ENCODE results near the gene PTPN14. TPM values are rescaled to one million over a fixed set of nuclear protein-coding genes. Genes with fewer than 3 reads are reported as not detected.

Gene PTPN14
- total RNA-seq, 1 experiment from 2014 or later = 37.5 TPM

GRCh38 chr1:214582289-214582891 is 31.0 kb upstream of the PTPN14 start:
- intact Hi-C loops (cut with micrococcal nuclease) = no loop called here
- peak; percentile 52 for ATAC-seq
- Histone ChIP-seq H3K9me2 (ENCODE audit: insufficient read depth) (no peaks in the 10 kb centered on the region), H3K9me3 (ENCODE audit: control insufficient read depth in 1 of 2, insufficient read depth in 1 of 2, low read depth in 1 of 2, low read length in 2 of 2) (no peaks in the 10 kb centered on the region; a peak in 1 of 4 replicates), H3K27ac (ENCODE audit: low read depth, low read length) (no peak overlapping the region), H3K4me3 (replicated peaks in 1 of 2; ENCODE audit: low read depth in 1 of 2, low read length in 2 of 2) (no peak overlapping the region), H3K4me1 (ENCODE audit: control insufficient read depth in 1 of 2, insufficient read depth in 2 of 2, low read length in 2 of 2) (peaks cover 12 to 22% of the 10 kb centered on the region in 2 experiments), H3K4me2 (ENCODE audit: low read length) (peak overlapping the region; percentile 53), H3K79me2 (ENCODE audit: insufficient read depth, low read length) (no peaks in the 10 kb centered on the region), H3K36me3 (ENCODE audit: control insufficient read depth in 1 of 2, insufficient read depth in 2 of 2, low read length in 2 of 2) (no peaks in the 10 kb centered on the region), H3K9ac (ENCODE audit: low read length) (no peak overlapping the region), H4K20me1 (ENCODE audit: insufficient read depth) (no peaks in the 10 kb centered on the region), H2AFZ (ENCODE audit: low read depth, low read length, poor library complexity, severe bottlenecking) (peak overlapping the region; percentile 80), H3K27me3 (ENCODE audit: insufficient read depth, low read length) (no peaks in the 10 kb centered on the region)
- no peak for TF ChIP-seq JUND (IDR thresholded peaks at IDR 0.05)
- no peak for TF ChIP-seq SRF (IDR thresholded peaks at IDR 0.05; ENCODE audit: low read depth)
- no peak for TF ChIP-seq POLR2A (IDR thresholded peaks at IDR 0.05; ENCODE audit: borderline replicate concordance, extremely low read depth, insufficient read depth, insufficient read length)
- no peak for TF ChIP-seq CTCF (IDR thresholded peaks at IDR 0.05 in 2 of 3, conservative IDR thresholded peaks at IDR 0.05 in 1 of 3; ENCODE audit: borderline replicate concordance in 1 of 3, insufficient read depth in 1 of 3, low read depth in 2 of 3, low read length in 2 of 3)
- CTCF ChIA-PET = interaction anchor here (1.6 to 8.7 kb wide), 3 partner anchors 250 to 368 kb away, joined by 4 to 130 read pairs (median 4); no protein-coding TSS in a partner anchor
- POLR2A ChIA-PET = interaction anchor here (1.3 kb wide), 1 partner anchor 30 kb away, joined by 3 read pairs; the partner anchor contains the start of gene PTPN14
- DNase-seq (ENCODE audit: low read depth, low spot score) = no peak
- RAD21 ChIA-PET (ENCODE audit: low non-redundant PET in 1 of 2, low total read pairs in 2 of 2, uncharacterized antibody in 2 of 2, unreplicated experiment in 2 of 2) = interaction anchor here in 1 of 2 experiments (1.1 kb wide), 1 partner anchor 250 kb away, joined by 3 read pairs; no protein-coding TSS in a partner anchor
- no TSS peak for BruUV-seq (replicated peaks)

GRCh38 chr1:214581785-214582184 is 30.4 kb upstream of the PTPN14 start:
- no peak overlapping the region; the same call in 1 of the 2 replicates for H3K9ac ChIP-seq (ENCODE audit: low read length)
- no peak overlapping the region for H3K4me3 ChIP-seq (replicated peaks in 1 of 2; ENCODE audit: low read depth in 1 of 2, low read length in 2 of 2)
- CTCF ChIA-PET = interaction anchor here (1.9 to 8.7 kb wide), 2 partner anchors 250 to 253 kb away, joined by 4 to 130 read pairs; no protein-coding TSS in a partner anchor
- no TSS peak for BruUV-seq (replicated peaks)
- no peak overlapping the region for H3K27ac ChIP-seq (ENCODE audit: low read depth, low read length)
- H3K4me2 ChIP-seq (ENCODE audit: low read length) = peak overlapping the region; percentile 53
- H3K79me2 ChIP-seq (ENCODE audit: insufficient read depth, low read length) = no peaks in the 10 kb centered on the region
- POLR2A ChIA-PET = interaction anchor here (1.3 kb wide), 1 partner anchor 30 kb away, joined by 3 read pairs; the partner anchor contains the start of gene PTPN14
- H3K27me3 ChIP-seq (ENCODE audit: insufficient read depth, low read length) = no peaks in the 10 kb centered on the region
- RAD21 ChIA-PET (ENCODE audit: low non-redundant PET in 1 of 2, low total read pairs in 2 of 2, uncharacterized antibody in 2 of 2, unreplicated experiment in 2 of 2) = interaction anchor here in 1 of 2 experiments (1.1 kb wide), 1 partner anchor 249 kb away, joined by 3 read pairs; no protein-coding TSS in a partner anchor
- ATAC-seq (peak; percentile 78), DNase-seq (ENCODE audit: low read depth, low spot score) (peak; percentile 33)
- H3K36me3 ChIP-seq (ENCODE audit: control insufficient read depth in 1 of 2, insufficient read depth in 2 of 2, low read length in 2 of 2) = no peaks in the 10 kb centered on the region
- no peaks in the 10 kb centered on the region; a peak in 1 of 4 replicates for H3K9me3 ChIP-seq (ENCODE audit: control insufficient read depth in 1 of 2, insufficient read depth in 1 of 2, low read depth in 1 of 2, low read length in 2 of 2)
- peak overlapping the region; percentile 80 for H2AFZ ChIP-seq (ENCODE audit: low read depth, low read length, poor library complexity, severe bottlenecking)
- H3K9me2 ChIP-seq (ENCODE audit: insufficient read depth) = no peaks in the 10 kb centered on the region
- H4K20me1 ChIP-seq (ENCODE audit: insufficient read depth) = no peaks in the 10 kb centered on the region
- H3K4me1 ChIP-seq (ENCODE audit: control insufficient read depth in 1 of 2, insufficient read depth in 2 of 2, low read length in 2 of 2) = peaks cover 12 to 22% of the 10 kb centered on the region in 2 experiments
- TF ChIP-seq MAX (IDR thresholded peaks at IDR 0.05) (peak; percentile 67), POLR2AphosphoS5 (IDR thresholded peaks at IDR 0.05; ENCODE audit: low read depth, low read length) (peak; percentile 39; the same call in 1 of the 2 replicates), ATF3 (IDR thresholded peaks at IDR 0.05) (no peak), EZH2 (IDR thresholded peaks at IDR 0.05) (no peak), JUND (IDR thresholded peaks at IDR 0.05) (peak; percentile 79), SP1 (IDR thresholded peaks at IDR 0.05; ENCODE audit: low read depth) (peak; percentile 63), FOSL1 (IDR thresholded peaks at IDR 0.05; ENCODE audit: low read depth) (peak; percentile 82), RAD21 (IDR thresholded peaks at IDR 0.05; ENCODE audit: low read depth) (peak; percentile 18; the same call in 1 of the 2 replicates), CBX3 (IDR thresholded peaks at IDR 0.05; ENCODE audit: low read depth) (peak; percentile 83), YY1 (IDR thresholded peaks at IDR 0.05; ENCODE audit: extremely low read depth, insufficient replicate concordance, low read depth, low read length) (peak; percentile 20)
- intact Hi-C loops (cut with micrococcal nuclease) = no loop called here
